H1 (cell line): ENCODE data around the gene ACAP2. TPM values are rescaled to one million over a fixed set of nuclear protein-coding genes. Genes with fewer than 3 reads are reported as not detected.

Experiments used
- CTCF ChIA-PET: fragments of 300-600 bp; sonication (Branson Sonifier 250); formaldehyde crosslinking; loops from one replicate; lab custom pipeline; 2021; ENCODE audit not compliant: partially characterized antibody; lab: Charles Lee
- POLR2A ChIA-PET: fragments of 300-600 bp; sonication (Branson Sonifier 250); formaldehyde crosslinking; loops from one replicate; lab custom pipeline; 2021; ENCODE audit warnings: inconsistent platforms; ENCODE audit not compliant: partially characterized antibody; lab: Charles Lee
- DNase-seq, 2 experiments: peaks; one replicate each; pipeline versions ENCODE4 v3.0.0 to v3.0.0-alpha.2; 2010 to 2022; ENCODE audit warnings: low spot score in 2 of 2, low read depth in 1 of 2, mixed read lengths in 1 of 2
- FAIRE-seq: peaks from 2 replicates; lab custom pipeline; 2011; peaks lifted over from hg19 to GRCh38; lab: Jason Lieb, UNC
- H2AFZ ChIP-seq: 2 replicates; pipeline ENCODE4 v1.8.1; 2012; ENCODE audit warnings: low read length, inconsistent platforms
- H2AK5ac ChIP-seq: 2 replicates; pipeline ENCODE4 v1.6.1; 2013; ENCODE audit warnings: low read depth, low read length
- H2BK120ac ChIP-seq: replicated peaks from 2 replicates; pipeline ENCODE3; 2013; ENCODE audit warnings: low read depth, low read length, inconsistent platforms
- H2BK12ac ChIP-seq: 2 replicates; pipeline ENCODE4 v1.6.1; 2013; ENCODE audit warnings: low read depth, low read length
- H2BK15ac ChIP-seq: 2 replicates; pipeline ENCODE4 v1.6.1; 2013; ENCODE audit warnings: low read length
- H2BK20ac ChIP-seq: 2 replicates; pipeline ENCODE4 v1.6.1; 2013; ENCODE audit warnings: low read length
- H2BK5ac ChIP-seq: 2 replicates; pipeline ENCODE4 v1.6.1; 2013; ENCODE audit warnings: low read depth, low read length
- H3K14ac ChIP-seq: 2 replicates; pipeline ENCODE4 v1.6.1; 2013; ENCODE audit warnings: inconsistent platforms; ENCODE audit not compliant: insufficient read length
- H3K18ac ChIP-seq: 2 replicates; pipeline ENCODE4 v1.6.1; 2013; ENCODE audit warnings: low read length; ENCODE audit errors: extremely low read depth
- H3K23ac ChIP-seq: 2 replicates; pipeline ENCODE4 v1.6.1; 2013; ENCODE audit warnings: inconsistent platforms; ENCODE audit not compliant: insufficient read length
- H3K23me2 ChIP-seq: 2 replicates; pipeline ENCODE4 v1.6.1; 2013; ENCODE audit warnings: low read depth, low read length
- H3K27ac ChIP-seq: 2 replicates; pipeline ENCODE4 v1.6.1; 2011; ENCODE audit warnings: low read depth, low read length, inconsistent platforms
- H3K27me3 ChIP-seq, 4 experiments: replicated peaks in 1 of 4; 1 replicate in 1 of 4; 2 replicates in 3 of 4; pipeline versions ENCODE4 v1.6.1 to v1.8.1; 2011 to 2013; ENCODE audit warnings: low read length in 3 of 4, mild to moderate bottlenecking in 3 of 4, inconsistent platforms in 2 of 4, mixed read lengths in 2 of 4, moderate library complexity in 1 of 4; ENCODE audit not compliant: control insufficient read depth in 3 of 4, insufficient read depth in 3 of 4; ENCODE audit errors: extremely low read depth in 1 of 4
- H3K36me3 ChIP-seq, 4 experiments: 2 replicates each; pipeline versions ENCODE4 v1.6.1 to v1.8.1; 2011 to 2013; ENCODE audit warnings: mild to moderate bottlenecking in 4 of 4, low read length in 3 of 4, moderate library complexity in 2 of 4, control low read depth in 1 of 4, inconsistent platforms in 1 of 4; ENCODE audit not compliant: insufficient read depth in 4 of 4, control insufficient read depth in 2 of 4
- H3K4ac ChIP-seq: replicated peaks from 2 replicates; pipeline ENCODE3; 2013; ENCODE audit warnings: low read length, low read depth, mixed read lengths, inconsistent platforms; ENCODE audit not compliant: insufficient read length
- H3K4me1 ChIP-seq, 4 experiments: replicated peaks in 1 of 4; 1 replicate in 1 of 4; 2 replicates in 3 of 4; pipeline versions ENCODE4 v1.6.1 to v1.8.1; 2011 to 2013; ENCODE audit warnings: low read length in 3 of 4, inconsistent platforms in 2 of 4, mixed read lengths in 1 of 4; ENCODE audit not compliant: insufficient read depth in 4 of 4, control insufficient read depth in 3 of 4
- H3K4me2 ChIP-seq, 2 experiments: 2 replicates each; pipeline versions ENCODE4 v1.6.1 to v1.8.1; 2011 to 2013; ENCODE audit warnings: low read depth in 2 of 2, low read length in 2 of 2, control low read depth in 1 of 2, inconsistent platforms in 1 of 2, mild to moderate bottlenecking in 1 of 2; ENCODE audit not compliant: insufficient read depth in 1 of 2
- H3K4me3 ChIP-seq, 4 experiments: fragments of 200-600, 300-600 bp in 1 of 4; sonication (generic), shearing (Covaris generic), sonication (Bioruptor Twin) in 1 of 4; 2 replicates each; pipeline versions ENCODE4 v1.5.1 to v1.8.1; 2011 to 2016; ENCODE audit warnings: low read length in 4 of 4, low read depth in 3 of 4, control low read depth in 2 of 4, inconsistent platforms in 2 of 4, mild to moderate bottlenecking in 2 of 4, mixed read lengths in 1 of 4, moderate library complexity in 1 of 4; ENCODE audit not compliant: insufficient read depth in 2 of 4; ENCODE audit errors: extremely low read depth in 1 of 4
- H3K56ac ChIP-seq: replicated peaks from 2 replicates; pipeline ENCODE3; 2013; ENCODE audit warnings: low read depth, mild to moderate bottlenecking, mixed read lengths, low read length, inconsistent platforms; ENCODE audit not compliant: insufficient read length
- H3K79me1 ChIP-seq: 2 replicates; pipeline ENCODE4 v1.6.1; 2013; ENCODE audit warnings: low read depth, low read length, control low read depth
- H3K79me2 ChIP-seq, 2 experiments: 2 replicates each; pipeline versions ENCODE4 v1.6.1 to v1.8.1; 2012 to 2013; ENCODE audit warnings: low read length in 2 of 2, mild to moderate bottlenecking in 2 of 2, inconsistent platforms in 1 of 2; ENCODE audit not compliant: insufficient read depth in 2 of 2, control insufficient read depth in 1 of 2
- H3K9ac ChIP-seq, 4 experiments: replicated peaks in 1 of 4; 1 replicate in 1 of 4; 2 replicates in 3 of 4; pipeline versions ENCODE4 v1.6.1 to v1.8.1; 2011 to 2013; ENCODE audit warnings: low read depth in 3 of 4, low read length in 3 of 4, control low read depth in 2 of 4, mild to moderate bottlenecking in 2 of 4, moderate library complexity in 2 of 4, inconsistent platforms in 1 of 4; ENCODE audit errors: extremely low read depth in 1 of 4
- H3K9me3 ChIP-seq, 2 experiments: 2 replicates each; pipeline versions ENCODE4 v1.6.1 to v1.8.1; 2012 to 2013; ENCODE audit warnings: mild to moderate bottlenecking in 2 of 2, moderate library complexity in 2 of 2, control low read depth in 1 of 2, inconsistent platforms in 1 of 2, low read depth in 1 of 2, low read length in 1 of 2, mixed read lengths in 1 of 2; ENCODE audit not compliant: insufficient read depth in 2 of 2
- H4K20me1 ChIP-seq, 2 experiments: replicated peaks in 1 of 2; 2 replicates each; pipeline versions ENCODE3 to v1.8.1; 2011 to 2013; ENCODE audit warnings: inconsistent platforms in 2 of 2, low read length in 2 of 2, mild to moderate bottlenecking in 1 of 2; ENCODE audit not compliant: insufficient read depth in 2 of 2, control insufficient read depth in 1 of 2
- H4K5ac ChIP-seq: 2 replicates; pipeline ENCODE4 v1.6.1; 2013; ENCODE audit warnings: low read length, low read depth, mixed read lengths, inconsistent platforms; ENCODE audit not compliant: insufficient read length
- H4K8ac ChIP-seq: 2 replicates; pipeline ENCODE4 v1.8.0; 2013; ENCODE audit warnings: mild to moderate bottlenecking, moderate library complexity, low read length, inconsistent platforms; ENCODE audit not compliant: insufficient read depth; ENCODE audit errors: extremely low read depth
- H4K91ac ChIP-seq: replicated peaks from 2 replicates; pipeline ENCODE3; 2013; ENCODE audit warnings: low read length, mixed read lengths, inconsistent platforms; ENCODE audit not compliant: insufficient read length
- CBX8 ChIP-seq: fragments of 300-800, 300-1000 bp; sonication (generic); IDR thresholded peaks from 2 replicates; pipeline ENCODE4 v1.7.1; 2016; ENCODE audit warnings: low read depth, low read length, borderline replicate concordance
- JUND ChIP-seq: IDR thresholded peaks from 2 replicates; pipeline ENCODE4 v1.6.1; 2011; ENCODE audit warnings: mild to moderate bottlenecking, improper control_type of control experiment, low read length
- KDM4A ChIP-seq: IDR thresholded peaks from one replicate; pipeline ENCODE4 v1.7.1; 2012; ENCODE audit warnings: low read depth, mild to moderate bottlenecking, moderate library complexity, low read length, inconsistent platforms; ENCODE audit not compliant: severe bottlenecking
- KDM5A ChIP-seq: fragments of 200-600 bp; IDR thresholded peaks from 2 replicates; pipeline ENCODE4 v1.7.1; 2012; ENCODE audit warnings: mild to moderate bottlenecking, low read length, inconsistent platforms, mixed read lengths
- MAFK ChIP-seq: IDR thresholded peaks from 2 replicates; pipeline ENCODE4 v1.6.1; 2012; ENCODE audit warnings: low read depth, mild to moderate bottlenecking, improper control_type of control experiment, low read length
- SP1 ChIP-seq: IDR thresholded peaks from 2 replicates; pipeline ENCODE4 v1.6.1; 2011; ENCODE audit warnings: low read depth, low read length
- TAF1 ChIP-seq: IDR thresholded peaks from 2 replicates; pipeline ENCODE4 v1.6.1; 2011; ENCODE audit warnings: mild to moderate bottlenecking, low read depth, low read length
- WGBS, 2 experiments: shearing (Covaris generic) in 1 of 2; methylation state at CpG; one replicate each; pipeline versions ENCODE4 v1.1.6 to v1.1.7; 2013 to 2015; ENCODE audit warnings: low lambda C conversion rate in 2 of 2, mixed read lengths in 2 of 2, inconsistent platforms in 1 of 2, low coverage in 1 of 2, missing lambda C conversion rate in 1 of 2; ENCODE audit not compliant: insufficient replicate concordance in 2 of 2, insufficient coverage in 1 of 2, insufficient read length in 1 of 2; ENCODE audit errors: extremely low coverage in 1 of 2, missing lambda C conversion rate in 1 of 2; 5-methylcytosine and 5-hydroxymethylcytosine counted together
- polyA plus RNA-seq, 7 experiments: library from polyadenylated mRNA; depleted of rRNA in 3 of 7; stranded (reverse) in 5 of 7; unstranded in 2 of 7; fragments of >200 nt in 5 of 7; fragments of 200-250 nt in 2 of 7; gene quantifications; 1 replicate in 5 of 7; 2 replicates in 1 of 7; 4 replicates in 1 of 7; pipeline versions ENCODE4 v1.2.1 to v1.2.3, GENCODE V29; 2011 to 2013; ENCODE audit warnings: missing spikeins in 2 of 7, mixed read lengths in 2 of 7
- total RNA-seq: library from RNA; stranded (reverse); fragmentation: NEBNext Ultra II Directional; extraction: Animal tissue kit (Norgen Biotek cat#: 25700); gene quantifications from 2 replicates; pipeline ENCODE4 v1.2.1, GENCODE V29; 2021
- TF ChIP-seq, protein P1 (sequence below): IDR thresholded peaks from 2 replicates; pipeline ENCODE4 v1.6.1; 2012; ENCODE audit warnings: inconsistent platforms

Gene ACAP2
- total and polyA plus RNA-seq, 2 of the 8 experiments (the other 6 are each of a cell fraction or from before 2014, with no cell fraction given) = 7.7 to 37.3 TPM

DNA sequence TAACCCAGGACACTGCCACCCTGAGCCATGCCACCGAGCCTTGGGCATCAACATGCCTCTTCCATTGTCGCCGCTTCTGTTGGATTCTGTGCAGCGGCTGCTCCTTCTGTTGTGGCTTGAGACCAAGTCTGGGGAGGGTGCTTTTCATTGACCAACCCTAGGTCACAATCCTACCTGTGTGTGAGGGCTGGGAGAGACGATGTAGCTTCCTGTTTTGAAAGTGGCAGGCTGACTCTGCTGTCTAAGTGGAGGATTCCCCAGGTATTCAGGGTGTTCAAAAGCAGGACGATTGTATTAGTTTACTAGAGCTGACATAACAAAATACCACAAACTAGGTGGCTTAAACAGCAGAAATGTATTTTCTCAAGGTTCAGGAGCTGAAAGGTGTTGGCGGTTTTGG lies 13.0 kb upstream of the ACAP2 start:
- Histone ChIP-seq H3K4me2 (no peak overlapping the region), H2BK12ac (no peak overlapping the region), H2BK15ac (no peak overlapping the region), H2AFZ (0 out of 2 replicates have a peak overlapping the region, but pooled peaks have one; percentile 14), H3K56ac (no peak overlapping the region), H2BK5ac (no peak overlapping the region), H3K23me2 (no peaks in the 10 kb centered on the region), H3K27me3 (no peaks in the 10 kb centered on the region), H2BK120ac (no peak overlapping the region), H3K14ac (no peak overlapping the region), H3K79me1 (no peaks in the 10 kb centered on the region), H3K4ac (no peak overlapping the region), H3K27ac (no peak overlapping the region), H4K91ac (no peak overlapping the region), H2AK5ac (no peak overlapping the region), H4K20me1 (no peaks in the 10 kb centered on the region), H3K36me3 (no peaks in the 10 kb centered on the region), H4K8ac (no peak overlapping the region), H3K4me1 (peaks cover 0 to 3% (median 0%) of the 10 kb centered on the region in 4 experiments; a peak in 1 of 7 replicates), H3K4me3 (no peak overlapping the region), H3K9ac (no peak overlapping the region), H3K79me2 (no peaks in the 10 kb centered on the region), H4K5ac (no peak overlapping the region), H3K23ac (no peak overlapping the region), H3K9me3 (no peaks in the 10 kb centered on the region), H3K18ac (no peak overlapping the region), H2BK20ac (no peak overlapping the region)
- DNase-seq (no peak), FAIRE-seq (no peak)
- 92% methylated on average over 7 of the region's 7 CpGs; no CpG with 5 or more reads in 1 of the 2 experiments for WGBS, 2 experiments
- CTCF ChIA-PET = interaction anchor here (0.6 to 1.0 kb wide), 3 partner anchors 10 to 78 kb away, joined by 3 read pairs; no protein-coding TSS in a partner anchor
- TF ChIP-seq SP1 (no peak), TAF1 (no peak), MAFK (no peak), KDM5A (no peak), JUND (no peak), KDM4A (no peak), CBX8 (no peak)
- TF ChIP-seq, protein P1, sequence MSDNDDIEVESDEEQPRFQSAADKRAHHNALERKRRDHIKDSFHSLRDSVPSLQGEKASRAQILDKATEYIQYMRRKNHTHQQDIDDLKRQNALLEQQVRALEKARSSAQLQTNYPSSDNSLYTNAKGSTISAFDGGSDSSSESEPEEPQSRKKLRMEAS = no peak
- POLR2A ChIA-PET = no interaction called here
